Stimulated activated naive CD8-positive, alpha-beta T cell treated with anti-CD3 and anti-CD28 coated beads, Interleukin-15, Interleukin-2, amounts not matched to agents 100 ng/mL and 50 ng/mL, for 24 hours (primary cell): Measurements from ENCODE around the gene AQP1.

Experiments used
- H3K27ac Mint-ChIP-seq: one replicate; pipeline ENCODE4 v1.8.0; 2021; ENCODE audit warnings: mild to moderate bottlenecking, mixed read lengths
- H3K27me3 Mint-ChIP-seq: one replicate; pipeline ENCODE4 v1.8.0; 2021; ENCODE audit warnings: mixed read lengths
- H3K36me3 Mint-ChIP-seq: one replicate; pipeline ENCODE4 v1.8.0; 2021; ENCODE audit warnings: low read depth, mixed read lengths
- H3K4me1 Mint-ChIP-seq: one replicate; pipeline ENCODE4 v1.8.0; 2021; ENCODE audit warnings: low read depth, mixed read lengths
- H3K4me3 Mint-ChIP-seq: one replicate; pipeline ENCODE4 v1.8.0; 2021; ENCODE audit warnings: mild to moderate bottlenecking, mixed read lengths
- H3K9me3 Mint-ChIP-seq: one replicate; pipeline ENCODE4 v1.8.0; 2021; ENCODE audit warnings: mixed read lengths

AQP1 gene

GRCh38 chr7:30877015-30877769, 34.5 kb upstream of the AQP1 start:
- Mint-ChIP-seq H3K36me3 (no peaks in the 10 kb centered on the region), H3K27ac (no peak overlapping the region), H3K4me3 (no peak overlapping the region), H3K4me1 (no peaks in the 10 kb centered on the region), H3K27me3 (no peaks in the 10 kb centered on the region), H3K9me3 (no peaks in the 10 kb centered on the region)

DNA sequence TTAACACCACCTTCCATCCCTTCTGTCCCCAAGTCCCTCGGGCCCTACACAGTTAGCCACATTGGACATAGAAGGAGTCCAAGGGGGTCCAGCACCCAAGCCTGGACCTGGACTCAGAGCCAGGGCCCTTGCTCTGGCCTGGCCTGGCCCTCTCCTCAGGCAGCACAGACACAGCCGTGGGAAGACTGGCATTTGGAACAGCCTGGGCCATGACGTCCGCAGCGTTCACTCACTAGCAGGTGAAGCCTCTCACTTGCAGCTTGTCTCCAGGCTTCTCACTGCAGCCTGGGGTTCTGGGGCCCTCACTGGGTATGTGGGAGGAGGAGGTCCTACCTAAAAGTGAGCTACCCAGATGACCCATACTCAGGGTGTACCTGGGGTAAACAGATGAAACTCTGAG, 33.7 kb upstream of the AQP1 start:
- no peaks in the 10 kb centered on the region for H3K9me3 Mint-ChIP-seq
- H3K27ac Mint-ChIP-seq = no peak overlapping the region
- H3K27me3 Mint-ChIP-seq = no peaks in the 10 kb centered on the region
- H3K4me1 Mint-ChIP-seq = no peaks in the 10 kb centered on the region
- H3K36me3 Mint-ChIP-seq = no peaks in the 10 kb centered on the region
- no peak overlapping the region for H3K4me3 Mint-ChIP-seq

DNA sequence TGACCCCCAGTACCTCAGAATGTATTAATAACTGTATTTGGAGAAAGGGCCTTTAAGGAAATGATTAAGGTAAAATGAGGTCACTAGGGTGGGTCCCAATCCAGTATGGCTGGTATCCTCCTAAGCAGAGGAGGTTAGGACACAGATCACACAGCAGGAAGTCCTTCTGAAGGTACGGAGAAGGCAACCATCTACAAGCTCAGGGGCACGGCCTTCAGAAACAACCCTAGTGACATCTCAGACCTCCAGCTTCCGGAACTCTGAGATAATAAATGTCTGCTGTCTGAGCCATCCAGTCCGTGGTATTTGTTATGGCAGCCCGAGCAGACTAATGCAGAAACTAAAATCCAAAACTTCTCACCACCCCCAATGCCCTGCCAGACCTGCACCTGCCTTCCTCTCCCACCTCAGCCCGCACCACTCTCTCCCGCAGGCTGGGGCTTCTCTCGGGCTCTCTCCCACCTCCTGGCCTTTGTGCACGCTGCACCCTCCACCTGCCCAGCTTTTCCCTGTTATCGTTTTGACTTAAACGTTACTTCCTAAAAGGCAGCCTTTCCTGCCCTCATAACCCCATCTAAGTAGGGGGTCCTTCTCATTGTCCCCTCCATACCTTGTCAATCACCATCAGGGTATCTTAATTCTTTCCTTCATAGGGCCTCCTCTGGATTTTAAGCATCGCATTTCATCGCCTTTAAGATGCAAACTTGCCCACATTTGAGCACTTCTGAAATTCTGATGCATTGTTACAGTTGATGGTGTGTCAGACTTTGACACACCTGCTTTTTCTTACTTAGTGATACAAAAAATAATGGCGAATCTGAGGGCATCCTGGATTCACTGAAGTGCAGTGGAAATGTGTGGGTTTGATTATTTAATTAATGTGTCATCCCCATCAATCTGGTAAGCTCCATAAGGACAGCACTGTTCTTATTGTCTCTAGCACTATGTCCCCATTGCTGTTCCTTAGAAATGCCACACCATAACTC, 32.2 kb upstream of the AQP1 start:
- Mint-ChIP-seq H3K4me3 (no peak overlapping the region), H3K4me1 (no peaks in the 10 kb centered on the region), H3K27ac (no peak overlapping the region), H3K9me3 (no peaks in the 10 kb centered on the region), H3K36me3 (no peaks in the 10 kb centered on the region), H3K27me3 (no peaks in the 10 kb centered on the region)

GRCh38 chr7:30880125-30880720, 31.4 kb upstream of the AQP1 start:
- no peak overlapping the region for H3K27ac Mint-ChIP-seq
- no peaks in the 10 kb centered on the region for H3K27me3 Mint-ChIP-seq
- no peaks in the 10 kb centered on the region for H3K9me3 Mint-ChIP-seq
- H3K36me3 Mint-ChIP-seq = no peaks in the 10 kb centered on the region
- no peaks in the 10 kb centered on the region for H3K4me1 Mint-ChIP-seq
- H3K4me3 Mint-ChIP-seq = no peak overlapping the region

GRCh38 chr7:30880941-30881340, 30.7 kb upstream of the AQP1 start:
- H3K9me3 Mint-ChIP-seq = no peaks in the 10 kb centered on the region
- H3K4me3 Mint-ChIP-seq = no peak overlapping the region
- no peaks in the 10 kb centered on the region for H3K36me3 Mint-ChIP-seq
- H3K27ac Mint-ChIP-seq = no peak overlapping the region
- H3K4me1 Mint-ChIP-seq = no peaks in the 10 kb centered on the region
- no peaks in the 10 kb centered on the region for H3K27me3 Mint-ChIP-seq

DNA sequence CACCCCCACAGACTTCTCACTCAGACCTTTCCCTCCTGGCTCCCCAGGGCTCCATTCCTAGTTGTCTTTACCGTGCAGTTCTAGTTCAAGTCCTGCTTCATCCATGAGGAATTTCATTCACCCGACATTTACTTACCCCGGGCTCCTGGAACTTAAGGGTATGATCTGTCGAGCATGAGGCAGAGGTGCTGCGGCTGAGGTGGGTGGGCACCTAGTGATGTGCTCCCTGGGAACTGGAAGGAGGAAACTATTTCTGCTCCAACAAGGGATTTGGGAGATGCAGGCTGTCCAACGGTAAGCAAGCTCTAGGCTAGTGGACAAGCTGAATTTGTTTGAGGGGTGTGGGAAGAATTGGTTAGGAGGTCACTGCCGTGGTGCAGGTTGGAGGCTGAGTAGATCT, 30.2 kb upstream of the AQP1 start:
- no peak overlapping the region for H3K4me3 Mint-ChIP-seq
- H3K27ac Mint-ChIP-seq = no peak overlapping the region
- no peaks in the 10 kb centered on the region for H3K9me3 Mint-ChIP-seq
- no peaks in the 10 kb centered on the region for H3K27me3 Mint-ChIP-seq
- no peaks in the 10 kb centered on the region for H3K36me3 Mint-ChIP-seq
- H3K4me1 Mint-ChIP-seq = no peaks in the 10 kb centered on the region

GRCh38 chr7:30884881-30885280, 26.8 kb upstream of the AQP1 start:
- no peaks in the 10 kb centered on the region for H3K27me3 Mint-ChIP-seq
- H3K9me3 Mint-ChIP-seq = peaks cover under 1% of the 10 kb centered on the region
- H3K36me3 Mint-ChIP-seq = no peaks in the 10 kb centered on the region
- H3K4me3 Mint-ChIP-seq = no peak overlapping the region
- no peak overlapping the region for H3K27ac Mint-ChIP-seq
- no peaks in the 10 kb centered on the region for H3K4me1 Mint-ChIP-seq

DNA sequence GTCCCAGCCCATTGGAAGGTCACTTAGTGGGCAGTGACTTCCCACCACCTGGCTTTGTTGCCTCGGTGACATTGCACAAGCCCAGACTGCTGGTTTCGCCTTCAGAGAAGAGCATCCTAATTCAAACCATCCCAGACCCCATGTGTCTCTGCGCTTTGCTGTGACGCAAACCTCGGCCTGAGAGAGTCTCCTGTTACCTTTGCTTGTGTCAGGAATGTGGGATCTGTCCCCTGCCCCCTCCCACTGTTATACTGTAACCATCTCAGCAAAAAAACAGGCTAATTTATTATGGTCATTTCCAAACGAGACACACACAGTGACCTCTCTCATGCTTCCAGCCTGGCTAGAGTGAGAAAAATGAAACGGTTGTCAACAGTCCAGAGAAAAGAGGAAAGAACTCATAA, 25.0 kb upstream of the AQP1 start:
- Mint-ChIP-seq H3K27ac (no peak overlapping the region), H3K9me3 (peaks cover 7% of the 10 kb centered on the region), H3K36me3 (no peaks in the 10 kb centered on the region), H3K4me3 (no peak overlapping the region), H3K4me1 (no peaks in the 10 kb centered on the region), H3K27me3 (no peaks in the 10 kb centered on the region)

- Mint-ChIP-seq H3K9me3 (peaks cover 7% of the 10 kb centered on the region), H3K27ac (no peak overlapping the region), H3K4me3 (no peak overlapping the region), H3K27me3 (no peaks in the 10 kb centered on the region), H3K4me1 (no peaks in the 10 kb centered on the region), H3K36me3 (no peaks in the 10 kb centered on the region)
These were observed 24.2 kb upstream of the AQP1 start for GRCh38 chr7:30887464-30887872.

- Mint-ChIP-seq H3K27ac (no peak overlapping the region), H3K4me1 (no peaks in the 10 kb centered on the region), H3K4me3 (no peak overlapping the region), H3K9me3 (peaks cover 7% of the 10 kb centered on the region), H3K27me3 (no peaks in the 10 kb centered on the region), H3K36me3 (no peaks in the 10 kb centered on the region)
These were observed 22.9 kb upstream of the AQP1 start for GRCh38 chr7:30888747-30889146.

GRCh38 chr7:30890226-30890625, 21.4 kb upstream of the AQP1 start:
- H3K36me3 Mint-ChIP-seq = no peaks in the 10 kb centered on the region
- H3K4me3 Mint-ChIP-seq = no peak overlapping the region
- no peaks in the 10 kb centered on the region for H3K4me1 Mint-ChIP-seq
- peaks cover 7% of the 10 kb centered on the region for H3K9me3 Mint-ChIP-seq
- no peaks in the 10 kb centered on the region for H3K27me3 Mint-ChIP-seq
- no peak overlapping the region for H3K27ac Mint-ChIP-seq

DNA sequence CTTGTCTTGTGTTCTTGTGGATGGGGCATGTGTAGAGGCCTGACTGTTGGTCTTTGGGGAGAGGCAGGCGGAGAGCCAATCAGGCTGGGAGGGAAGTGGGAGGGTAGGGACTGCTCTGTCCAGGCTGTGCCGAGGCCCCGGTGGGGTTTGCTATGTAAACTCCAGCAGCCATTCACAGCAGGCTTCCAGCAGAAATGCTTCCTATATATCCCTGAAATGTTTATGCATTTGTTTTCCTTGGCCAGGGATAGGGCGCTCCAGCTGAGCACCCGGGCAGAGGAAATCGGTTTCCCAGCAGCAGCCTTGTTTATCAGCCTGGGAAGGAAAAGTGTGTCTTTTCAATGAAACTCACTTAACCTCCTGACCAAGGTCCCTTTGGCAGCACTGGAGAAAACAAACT, 18.3 kb upstream of the AQP1 start:
- H3K9me3 Mint-ChIP-seq = peaks cover 7% of the 10 kb centered on the region
- H3K27me3 Mint-ChIP-seq = no peaks in the 10 kb centered on the region
- no peak overlapping the region for H3K27ac Mint-ChIP-seq
- H3K4me1 Mint-ChIP-seq = no peaks in the 10 kb centered on the region
- no peak overlapping the region for H3K4me3 Mint-ChIP-seq
- no peaks in the 10 kb centered on the region for H3K36me3 Mint-ChIP-seq

GRCh38 chr7:30894009-30894408, 17.6 kb upstream of the AQP1 start:
- no peak overlapping the region for H3K4me3 Mint-ChIP-seq
- H3K9me3 Mint-ChIP-seq = peaks cover 7% of the 10 kb centered on the region
- no peaks in the 10 kb centered on the region for H3K27me3 Mint-ChIP-seq
- H3K27ac Mint-ChIP-seq = no peak overlapping the region
- no peaks in the 10 kb centered on the region for H3K4me1 Mint-ChIP-seq
- H3K36me3 Mint-ChIP-seq = no peaks in the 10 kb centered on the region

DNA sequence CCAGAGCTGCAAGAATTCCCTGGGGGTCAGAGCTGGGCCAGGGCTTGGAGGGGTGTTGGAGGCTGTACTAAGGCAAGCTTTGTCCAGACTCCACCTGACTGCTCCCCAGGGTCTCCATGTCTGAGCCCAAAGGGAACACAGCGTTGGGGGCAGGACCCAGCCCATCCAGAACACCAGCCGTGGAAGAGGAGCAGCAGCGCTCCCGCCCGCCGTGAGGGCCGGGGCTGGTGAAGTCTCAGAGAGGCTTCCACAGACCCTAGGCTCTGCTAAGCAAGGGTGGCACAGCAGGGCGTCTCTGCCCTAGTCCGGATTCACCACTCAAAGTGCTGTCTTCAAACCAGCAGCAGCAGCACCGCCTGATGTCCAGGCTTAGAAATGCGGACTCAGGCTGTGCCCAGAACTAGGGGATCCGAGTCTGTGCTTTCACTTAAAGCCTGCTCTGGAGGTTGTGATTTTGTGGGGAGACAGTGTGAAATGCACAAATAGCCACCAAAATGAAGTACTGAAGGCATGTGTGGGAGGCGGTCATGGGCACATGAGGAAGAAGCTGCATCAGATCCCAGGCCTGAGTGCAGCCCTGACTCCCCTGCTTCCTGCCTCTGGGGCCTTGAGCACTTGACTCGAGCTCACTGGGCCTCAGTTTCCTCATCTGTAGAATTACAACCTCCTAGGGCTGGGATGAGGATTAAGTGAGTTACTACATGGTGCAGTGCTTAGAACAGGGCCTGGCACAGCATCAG, 16.6 kb upstream of the AQP1 start:
- Mint-ChIP-seq H3K9me3 (peaks cover 5% of the 10 kb centered on the region), H3K27me3 (no peaks in the 10 kb centered on the region), H3K36me3 (no peaks in the 10 kb centered on the region), H3K4me1 (no peaks in the 10 kb centered on the region), H3K4me3 (no peak overlapping the region), H3K27ac (no peak overlapping the region)
